Caco-2 (cell line): Measurements from ENCODE around the gene TOP2B. TPM values are rescaled to one million over a fixed set of nuclear protein-coding genes. Genes with fewer than 3 reads are reported as not detected.

ENCODE experiments used
- BruUV-seq: library from RNA; stranded (reverse); fragments of 400-500 nt; replicated peaks from 2 replicates; lab custom pipeline; 2021; lab: Mats Ljungman, UMichigan
- CTCF ChIA-PET: fragments of 300-600 bp; sonication (Branson Sonifier 250); formaldehyde crosslinking; loops from one replicate; lab custom pipeline; 2022; ENCODE audit warnings: antibody characterized with exemption; lab: Charles Lee
- POLR2A ChIA-PET: fragments of 300-600 bp; sonication (Branson Sonifier 250); formaldehyde crosslinking; loops from one replicate; lab custom pipeline; 2022; ENCODE audit warnings: antibody characterized with exemption; lab: Charles Lee
- DNase-seq, 2 experiments: peaks; one replicate each; pipeline versions ENCODE4 v3.0.0 to v3.0.0-alpha.2; 2020 to 2022
- H3K27me3 ChIP-seq: replicated peaks from 2 replicates; pipeline ENCODE4 v1.6.0; 2011; ENCODE audit warnings: low read length; ENCODE audit not compliant: control insufficient read depth, insufficient read depth
- H3K36me3 ChIP-seq: 2 replicates; pipeline ENCODE4 v1.5.1; 2011; ENCODE audit warnings: low read length; ENCODE audit not compliant: control insufficient read depth, insufficient read depth
- H3K4me1 ChIP-seq: fragments of 250-450 bp; sonication (Bioruptor Pico); 2 replicates; pipeline ENCODE4 v1.5.1; 2020; ENCODE audit warnings: mild to moderate bottlenecking
- H3K4me3 ChIP-seq: 2 replicates; pipeline ENCODE4 v1.5.1; 2011; ENCODE audit warnings: low read depth, mild to moderate bottlenecking, control low read depth, low read length
- H3K9me3 ChIP-seq: fragments of 250-450 bp; sonication (Bioruptor Pico); 2 replicates; pipeline ENCODE4 v1.5.1; 2020; ENCODE audit warnings: mild to moderate bottlenecking, moderate library complexity
- H3K27ac Mint-ChIP-seq: one replicate; pipeline ENCODE4 v1.8.0; 2022; ENCODE audit warnings: mixed read lengths; ENCODE audit not compliant: unreplicated experiment
- H3K27me3 Mint-ChIP-seq: one replicate; pipeline ENCODE4 v1.8.0; 2022; ENCODE audit warnings: mixed read lengths; ENCODE audit not compliant: insufficient read depth, unreplicated experiment
- H3K36me3 Mint-ChIP-seq: one replicate; pipeline ENCODE4 v1.8.0; 2022; ENCODE audit warnings: mild to moderate bottlenecking, mixed read lengths; ENCODE audit not compliant: insufficient read depth, unreplicated experiment
- H3K4me1 Mint-ChIP-seq: one replicate; pipeline ENCODE4 v1.8.0; 2022; ENCODE audit warnings: low read depth, mixed read lengths; ENCODE audit not compliant: unreplicated experiment
- H3K4me3 Mint-ChIP-seq: one replicate; pipeline ENCODE4 v1.8.0; 2022; ENCODE audit warnings: mild to moderate bottlenecking, moderate library complexity, mixed read lengths; ENCODE audit not compliant: unreplicated experiment
- H3K9me3 Mint-ChIP-seq: one replicate; pipeline ENCODE4 v1.8.0; 2022; ENCODE audit warnings: mixed read lengths; ENCODE audit not compliant: unreplicated experiment
- intact Hi-C: fragments of 100-400 bp; cut with micrococcal nuclease; formaldehyde crosslinking; loops from one replicate; pipeline ENCODE4 v1.10.0; 2022; ENCODE audit not compliant: unreplicated experiment
- total RNA-seq: library from RNA; stranded (reverse); gene quantifications from 2 replicates; pipeline ENCODE4 v1.2.3, GENCODE V29; 2022
- TF ChIP-seq, protein P1 (sequence below), 2 experiments: fragments of 200-600 bp in 1 of 2; IDR thresholded peaks; 1 replicate in 1 of 2; 2 replicates in 1 of 2; pipeline versions ENCODE4 v1.5.1 to v1.8.0; 2011 to 2022; ENCODE audit warnings: antibody characterized with exemption in 1 of 2, control low read depth in 1 of 2, inconsistent platforms in 1 of 2, low read depth in 1 of 2, low read length in 1 of 2, mild to moderate bottlenecking in 1 of 2, moderate library complexity in 1 of 2; ENCODE audit not compliant: insufficient read depth in 1 of 2, severe bottlenecking in 1 of 2, unreplicated experiment in 1 of 2

Gene TOP2B
- total RNA-seq, 1 experiment from 2014 or later: 83.1 TPM

DNA sequence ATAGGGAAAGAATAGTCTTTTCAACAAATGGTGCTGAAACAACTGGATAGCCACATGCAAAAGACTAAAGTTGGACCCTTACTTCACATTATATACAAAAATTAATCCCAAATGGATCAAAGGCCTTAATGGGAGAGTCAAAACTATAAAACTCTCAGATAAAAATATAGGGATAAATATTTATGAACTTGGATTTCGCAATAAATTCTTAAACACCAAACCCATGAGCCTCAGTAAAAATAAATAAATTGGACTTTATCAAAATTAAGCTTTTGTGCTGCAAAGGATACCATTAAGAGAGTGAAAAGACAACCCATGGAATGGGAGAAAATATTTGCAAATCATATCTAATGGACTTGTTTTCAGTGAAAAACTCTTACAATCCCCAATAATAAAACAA is 18.7 kb upstream of the TOP2B start:
- TF ChIP-seq, protein P1, sequence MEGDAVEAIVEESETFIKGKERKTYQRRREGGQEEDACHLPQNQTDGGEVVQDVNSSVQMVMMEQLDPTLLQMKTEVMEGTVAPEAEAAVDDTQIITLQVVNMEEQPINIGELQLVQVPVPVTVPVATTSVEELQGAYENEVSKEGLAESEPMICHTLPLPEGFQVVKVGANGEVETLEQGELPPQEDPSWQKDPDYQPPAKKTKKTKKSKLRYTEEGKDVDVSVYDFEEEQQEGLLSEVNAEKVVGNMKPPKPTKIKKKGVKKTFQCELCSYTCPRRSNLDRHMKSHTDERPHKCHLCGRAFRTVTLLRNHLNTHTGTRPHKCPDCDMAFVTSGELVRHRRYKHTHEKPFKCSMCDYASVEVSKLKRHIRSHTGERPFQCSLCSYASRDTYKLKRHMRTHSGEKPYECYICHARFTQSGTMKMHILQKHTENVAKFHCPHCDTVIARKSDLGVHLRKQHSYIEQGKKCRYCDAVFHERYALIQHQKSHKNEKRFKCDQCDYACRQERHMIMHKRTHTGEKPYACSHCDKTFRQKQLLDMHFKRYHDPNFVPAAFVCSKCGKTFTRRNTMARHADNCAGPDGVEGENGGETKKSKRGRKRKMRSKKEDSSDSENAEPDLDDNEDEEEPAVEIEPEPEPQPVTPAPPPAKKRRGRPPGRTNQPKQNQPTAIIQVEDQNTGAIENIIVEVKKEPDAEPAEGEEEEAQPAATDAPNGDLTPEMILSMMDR (IDR thresholded peaks at IDR 0.05; ENCODE audit: insufficient read depth in 1 of 2, low read depth in 1 of 2, low read length in 1 of 2, severe bottlenecking in 1 of 2, unreplicated experiment in 1 of 2): no peak
- ChIA-PET CTCF (no interaction called here), POLR2A (no interaction called here)
- H3K9me3 ChIP-seq: no peaks in the 10 kb centered on the region
- intact Hi-C loops: no loop called here
- no peaks in the 10 kb centered on the region for H3K9me3 Mint-ChIP-seq
- H3K4me1 ChIP-seq: no peaks in the 10 kb centered on the region
- no peak overlapping the region for H3K4me3 ChIP-seq
- BruUV-seq: no TSS peak
- no peaks in the 10 kb centered on the region for H3K36me3 Mint-ChIP-seq
- DNase-seq: no peak
- no peak overlapping the region for H3K4me3 Mint-ChIP-seq
- no peaks in the 10 kb centered on the region for H3K36me3 ChIP-seq
- H3K27ac Mint-ChIP-seq: no peak overlapping the region
- no peaks in the 10 kb centered on the region for H3K4me1 Mint-ChIP-seq
- H3K27me3 Mint-ChIP-seq: peaks cover 6% of the 10 kb centered on the region
- no peaks in the 10 kb centered on the region; the same call in 1 of the 2 replicates for H3K27me3 ChIP-seq

DNA sequence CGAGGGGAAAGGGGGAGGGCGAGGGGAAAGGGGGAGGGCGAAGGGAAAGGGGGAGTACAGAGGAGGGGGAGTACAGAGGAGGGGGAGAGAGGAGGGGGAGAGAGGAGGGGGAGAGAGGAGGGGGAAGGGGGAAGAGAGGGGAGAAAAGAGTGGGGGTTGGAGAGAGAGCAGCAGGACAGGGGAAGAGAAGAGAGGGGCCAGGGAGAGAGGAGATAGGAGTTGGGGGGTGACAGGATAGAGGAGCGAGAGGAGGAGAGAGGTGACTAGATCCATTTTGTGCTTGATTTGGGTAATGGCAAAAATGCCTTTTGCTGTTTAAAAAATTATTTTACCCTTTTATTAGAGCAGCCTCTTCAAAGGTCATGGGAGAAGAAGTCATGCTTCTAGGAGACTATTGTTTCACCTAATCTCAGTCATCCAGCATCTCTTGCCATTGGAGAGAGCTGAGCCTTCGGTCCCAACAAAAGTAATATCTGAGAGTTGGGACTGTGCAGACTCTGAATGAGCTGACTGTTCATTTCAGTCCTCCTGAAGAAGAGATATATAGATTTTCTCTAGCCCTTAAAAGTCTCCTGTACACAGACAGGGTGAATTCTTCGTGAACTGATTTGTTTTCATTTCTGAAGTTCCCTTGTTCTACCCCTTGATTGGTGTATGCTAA is 15.1 kb upstream of the TOP2B start:
- no TSS peak for BruUV-seq
- peaks cover 3% of the 10 kb centered on the region for H3K27me3 Mint-ChIP-seq

DNA sequence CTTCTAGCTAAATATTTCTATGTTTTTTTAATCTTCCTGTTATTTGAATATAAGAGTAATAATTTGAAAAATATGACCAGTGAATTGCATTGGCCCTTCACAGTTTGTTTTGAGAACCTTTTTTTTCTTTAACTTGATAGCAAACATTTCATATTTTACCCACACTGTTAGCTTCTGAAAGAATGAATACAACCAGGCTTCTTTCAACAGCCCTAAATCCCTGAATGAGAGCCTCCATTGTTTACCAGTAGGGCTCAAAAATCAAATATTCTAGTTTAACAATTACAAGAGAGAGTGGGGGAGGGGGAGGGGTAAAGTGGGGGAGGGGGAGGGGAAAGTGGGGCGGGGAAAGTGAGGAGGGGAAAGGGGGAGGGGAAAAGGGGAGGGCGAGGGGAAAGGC is 14.5 kb upstream of the TOP2B start:
- BruUV-seq: no TSS peak
- H3K36me3 Mint-ChIP-seq: no peaks in the 10 kb centered on the region
- Histone ChIP-seq H3K4me3 (no peak overlapping the region), H3K9me3 (no peaks in the 10 kb centered on the region), H3K4me1 (no peaks in the 10 kb centered on the region), H3K27me3 (no peaks in the 10 kb centered on the region), H3K36me3 (no peaks in the 10 kb centered on the region)
- POLR2A ChIA-PET: no interaction called here
- intact Hi-C loops: no loop called here
- DNase-seq: no peak
- H3K27me3 Mint-ChIP-seq: peaks cover 3% of the 10 kb centered on the region
- CTCF ChIA-PET: no interaction called here
- H3K9me3 Mint-ChIP-seq: no peaks in the 10 kb centered on the region
- TF ChIP-seq, protein P1 (IDR thresholded peaks at IDR 0.05; ENCODE audit: insufficient read depth in 1 of 2, low read depth in 1 of 2, low read length in 1 of 2, severe bottlenecking in 1 of 2, unreplicated experiment in 1 of 2): no peak
- no peak overlapping the region for H3K27ac Mint-ChIP-seq
- no peaks in the 10 kb centered on the region for H3K4me1 Mint-ChIP-seq
- H3K4me3 Mint-ChIP-seq: no peak overlapping the region

More for the DNA sequence above, 15.1 kb upstream of the TOP2B start:
- no peaks in the 10 kb centered on the region for H3K27me3 ChIP-seq
- Mint-ChIP-seq H3K4me3 (no peak overlapping the region), H3K4me1 (no peaks in the 10 kb centered on the region), H3K36me3 (no peaks in the 10 kb centered on the region), H3K27ac (no peak overlapping the region), H3K9me3 (no peaks in the 10 kb centered on the region)
- H3K9me3 ChIP-seq: no peaks in the 10 kb centered on the region
- no peak for DNase-seq
- no peak overlapping the region for H3K4me3 ChIP-seq
- TF ChIP-seq, protein P1 (IDR thresholded peaks at IDR 0.05; ENCODE audit: insufficient read depth in 1 of 2, low read depth in 1 of 2, low read length in 1 of 2, severe bottlenecking in 1 of 2, unreplicated experiment in 1 of 2): no peak
- H3K36me3 ChIP-seq: no peaks in the 10 kb centered on the region
- intact Hi-C loops: no loop called here
- H3K4me1 ChIP-seq: no peaks in the 10 kb centered on the region
- ChIA-PET POLR2A (no interaction called here), CTCF (no interaction called here)
